Panc1 (cell line): ENCODE results near the gene FBXL16.

Experiments
- CTCF ChIP-seq: fragments of 450-650 bp; IDR thresholded peaks from 2 replicates; pipeline ENCODE4 v1.5.1; 2017; ENCODE audit warnings: mild to moderate bottlenecking
- POLR2AphosphoS5 ChIP-seq: IDR thresholded peaks from 2 replicates; pipeline ENCODE4 v1.6.1; 2012; ENCODE audit warnings: mild to moderate bottlenecking, low read depth, low read length, moderate library complexity

- TF ChIP-seq POLR2AphosphoS5 (peak; percentile 19), CTCF (no peak; the same call in 1 of the 2 replicates)
Observed at GRCh38 chr16:728890-729744, 23.5 kb upstream of the FBXL16 start.
